ENCODE results near the gene LHX5. TPM values are rescaled to one million over a fixed set of nuclear protein-coding genes. Genes with fewer than 3 reads are reported as not detected.

The LHX5 gene
- total RNA-seq, 1 donor from 2014 or later, result not detected

DNA sequence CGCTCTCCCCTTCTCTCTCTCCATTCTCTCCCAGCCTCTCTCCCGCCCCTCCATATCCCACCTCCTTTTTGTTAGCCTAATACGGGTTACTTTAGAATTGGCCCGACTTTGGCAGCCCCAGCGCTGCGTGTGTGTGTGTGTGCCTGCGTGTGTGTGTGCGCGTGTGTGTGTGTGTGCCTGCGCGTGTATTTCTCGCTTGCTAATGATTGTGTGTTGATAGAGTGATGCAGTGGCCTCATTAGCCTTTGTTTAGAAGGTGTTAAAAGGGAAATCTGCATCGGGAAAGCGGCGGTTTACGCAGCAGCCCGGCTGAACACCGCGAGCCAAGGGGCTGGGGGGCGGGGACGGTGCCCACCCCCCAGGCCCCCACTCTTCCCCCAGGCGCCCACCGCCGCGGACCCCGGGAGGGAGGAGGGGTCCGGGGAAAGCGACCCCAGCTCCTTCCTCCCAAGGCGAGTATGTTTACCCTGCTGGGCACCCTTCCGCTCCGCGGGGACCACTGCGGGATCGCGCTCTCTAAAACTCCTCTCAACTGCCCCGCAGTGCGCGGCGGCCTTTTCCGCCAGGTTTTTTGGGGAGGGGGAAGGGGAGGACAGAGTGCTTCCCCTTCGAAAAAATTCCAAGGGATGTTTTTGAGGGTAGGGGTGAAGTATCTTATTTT, 6.8 kb upstream of the LHX5 start:
- no peak for DNase-seq (ENCODE audit: extremely low read depth, low read depth, low spot score)

DNA sequence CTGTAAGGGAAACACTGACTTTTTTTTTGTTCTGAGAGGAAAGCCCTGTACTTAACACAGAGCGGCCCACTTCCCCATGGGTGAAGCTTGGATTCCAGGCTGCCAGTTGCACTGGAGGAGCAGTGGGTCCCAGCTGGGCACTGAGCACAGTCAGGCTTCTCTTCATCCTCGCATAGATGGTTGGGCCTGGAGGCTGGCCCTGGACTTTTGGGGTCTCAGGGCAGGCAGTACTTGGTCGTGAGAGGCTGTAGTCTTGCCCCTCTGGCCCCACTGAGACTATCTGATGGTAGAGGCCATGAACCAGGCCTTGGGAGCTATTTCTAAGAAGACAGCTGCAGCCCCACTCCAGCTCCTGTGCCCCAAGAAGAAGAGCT, 6.2 kb upstream of the LHX5 start:
- DNase-seq (ENCODE audit: extremely low read depth, low read depth, low spot score), result no peak

DNA sequence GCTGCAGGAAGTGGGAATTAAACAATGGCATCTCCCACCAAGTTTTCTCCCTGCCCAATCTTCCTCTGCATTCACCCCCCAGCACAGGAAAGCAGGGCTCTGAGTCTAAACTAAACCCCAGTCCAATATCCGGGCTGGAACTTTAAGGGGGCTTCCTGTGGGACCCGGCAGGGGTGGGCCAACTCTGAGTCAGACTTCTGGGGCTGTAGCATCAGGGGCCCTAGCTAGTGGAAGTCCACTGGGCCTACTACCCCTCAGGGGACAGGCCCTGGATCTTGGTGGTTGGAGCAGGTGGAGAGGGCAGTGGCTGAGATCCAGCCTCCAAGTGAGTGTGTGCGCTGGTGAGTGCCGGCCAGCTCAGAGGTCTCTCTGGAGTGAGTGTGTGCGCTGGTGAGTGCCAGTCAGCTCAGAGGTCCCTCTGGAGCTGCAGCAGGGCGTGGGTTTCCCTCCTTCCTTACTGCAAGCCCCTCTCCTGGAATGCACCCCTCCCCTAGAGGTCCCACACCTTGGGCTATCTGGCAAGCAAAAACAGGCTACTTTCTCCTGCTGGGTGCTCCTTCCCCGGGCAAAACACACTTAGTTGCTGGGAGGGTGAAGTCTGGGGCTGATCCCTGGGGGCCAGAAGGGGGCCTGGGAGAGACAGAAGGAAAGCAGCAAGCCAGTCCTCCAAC, 5.6 kb upstream of the LHX5 start:
- DNase-seq (ENCODE audit: extremely low read depth, low read depth, low spot score), result no peak

DNA sequence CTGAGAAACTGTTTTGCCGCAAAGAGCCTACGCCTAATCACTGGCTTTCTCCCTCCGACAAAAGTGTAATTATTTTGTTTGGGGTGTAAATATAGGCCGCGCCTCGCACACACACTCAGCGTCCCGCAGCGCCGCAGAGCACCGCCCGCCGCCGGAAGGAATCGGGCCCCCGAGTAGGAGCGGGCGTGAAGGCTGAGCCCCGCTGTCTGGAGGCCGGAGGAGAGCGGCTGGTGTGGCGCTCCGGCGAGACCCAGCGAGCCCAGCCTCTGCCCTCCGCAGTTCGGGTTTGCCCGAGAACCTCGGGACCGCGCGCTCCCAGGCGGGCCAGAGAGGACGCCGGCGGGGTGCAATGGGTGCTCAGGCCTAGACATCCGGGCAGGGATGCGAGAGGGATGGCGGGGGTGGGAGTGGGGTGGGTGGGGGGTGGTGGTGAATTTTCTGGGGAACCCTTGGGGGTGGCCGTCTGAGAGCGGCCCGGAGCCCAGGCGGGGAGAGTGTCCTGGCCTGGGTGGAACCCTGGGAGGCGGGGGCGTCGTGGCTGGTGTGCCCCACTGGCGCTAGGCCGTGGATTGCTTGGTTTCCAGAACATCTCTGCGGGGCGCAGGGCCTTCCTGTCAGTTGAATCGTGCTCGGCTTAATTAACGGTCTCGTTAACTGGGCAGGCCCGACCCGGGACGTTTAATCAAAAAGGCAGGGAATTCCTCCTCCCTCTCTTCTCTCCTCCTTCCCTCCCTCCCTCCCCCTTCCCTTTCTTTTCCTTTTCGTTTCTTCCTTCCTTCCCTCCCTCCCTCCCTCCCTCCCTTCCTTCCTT, 4.7 kb upstream of the LHX5 start:
- no peak for DNase-seq (ENCODE audit: extremely low read depth, low read depth, low spot score)

DNA sequence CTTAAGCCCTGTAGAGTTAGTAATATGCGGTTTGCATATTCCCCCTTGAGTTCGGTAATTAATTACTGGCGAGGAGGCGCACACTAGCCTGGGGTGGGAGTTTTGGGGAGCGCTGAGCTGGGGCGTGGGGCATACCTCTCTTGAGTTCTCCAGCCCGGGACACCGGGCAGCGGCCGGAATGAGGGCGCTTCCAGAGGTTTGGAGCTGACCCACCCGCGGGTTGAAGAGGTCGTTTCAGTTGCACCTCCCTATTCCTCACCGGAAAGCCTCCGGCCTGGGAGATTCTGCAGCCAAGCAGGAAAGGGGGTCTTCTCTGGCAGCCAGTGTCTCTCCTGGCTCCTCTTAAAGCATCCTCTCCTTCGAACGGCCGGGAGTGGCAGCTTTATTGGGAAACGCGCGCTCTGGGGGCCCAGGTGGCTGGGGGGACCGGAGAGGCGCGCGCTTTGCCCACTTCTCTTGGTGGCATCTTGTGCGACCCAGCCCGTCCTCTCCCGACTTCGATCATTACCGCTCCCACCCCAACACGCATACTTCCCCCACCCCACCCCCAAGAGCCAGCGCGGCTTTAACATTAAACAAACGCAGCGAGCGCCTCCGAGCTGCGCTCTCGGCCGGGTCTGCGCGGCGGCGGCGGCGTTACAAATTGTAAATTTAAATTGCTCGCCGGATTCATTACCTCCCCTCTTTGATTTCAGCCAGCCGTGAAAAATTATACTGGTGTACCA, 3.9 kb upstream of the LHX5 start:
- no peak for DNase-seq (ENCODE audit: extremely low read depth, low read depth, low spot score)

DNA sequence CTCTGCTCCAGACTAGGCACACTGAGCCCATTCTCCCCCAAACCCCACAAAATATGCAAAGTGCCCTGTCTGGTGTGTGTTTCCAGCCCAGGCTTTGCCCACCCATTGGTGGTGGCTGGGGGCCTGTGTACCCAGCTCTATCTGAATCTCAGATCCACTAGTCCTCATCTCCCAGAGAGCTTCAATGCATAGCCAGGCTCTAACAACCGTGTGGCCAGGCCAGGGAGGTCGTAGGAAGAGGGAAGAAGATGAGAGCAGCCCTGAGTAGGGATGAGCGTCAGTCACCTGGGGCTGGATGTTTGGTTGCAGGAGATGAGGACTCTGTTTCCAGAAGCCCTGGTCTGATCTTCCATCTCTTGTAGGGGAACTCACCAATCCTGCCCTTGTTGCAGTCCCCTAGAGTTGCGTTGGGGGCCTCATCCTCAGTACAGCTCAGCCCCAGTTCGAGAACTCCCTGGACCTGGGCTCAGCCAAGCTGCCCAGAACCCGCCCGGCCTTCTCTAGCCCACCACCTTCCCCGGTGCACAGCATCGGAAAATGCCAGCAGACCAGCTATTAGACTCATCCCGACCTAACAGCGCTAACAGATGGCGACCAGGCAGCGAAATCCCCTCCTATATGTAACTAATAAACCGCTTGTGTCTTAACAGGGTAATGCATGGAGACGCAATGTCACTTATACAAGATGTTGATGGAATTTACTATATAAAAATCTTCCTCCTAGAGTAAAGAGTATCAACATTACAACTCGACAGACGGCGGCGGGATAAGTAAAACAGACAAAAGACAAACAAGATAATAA, 3.2 kb upstream of the LHX5 start:
- DNase-seq (ENCODE audit: extremely low read depth, low read depth, low spot score), result no peak

DNA sequence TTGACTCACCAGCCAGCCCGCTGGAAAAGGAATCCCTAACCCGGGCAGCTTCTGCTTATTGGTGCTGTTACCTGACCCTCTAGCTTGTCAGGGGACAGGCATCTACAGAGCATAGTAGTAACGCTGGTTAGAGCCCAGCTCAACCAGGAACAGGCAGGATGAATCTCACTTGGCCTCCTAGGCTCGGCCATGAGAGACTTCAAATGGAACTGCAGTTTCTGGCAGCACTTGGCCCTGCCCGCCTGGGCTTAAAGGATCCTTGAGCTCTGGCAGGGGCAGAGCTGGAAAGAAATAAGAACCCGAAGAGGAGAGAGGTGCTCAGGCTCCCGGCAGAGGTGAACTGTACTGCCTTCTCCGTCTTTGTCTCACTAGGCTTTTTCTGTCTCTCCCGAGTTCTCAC, 2.3 kb upstream of the LHX5 start:
- no peak for DNase-seq (ENCODE audit: extremely low read depth, low read depth, low spot score)

DNA sequence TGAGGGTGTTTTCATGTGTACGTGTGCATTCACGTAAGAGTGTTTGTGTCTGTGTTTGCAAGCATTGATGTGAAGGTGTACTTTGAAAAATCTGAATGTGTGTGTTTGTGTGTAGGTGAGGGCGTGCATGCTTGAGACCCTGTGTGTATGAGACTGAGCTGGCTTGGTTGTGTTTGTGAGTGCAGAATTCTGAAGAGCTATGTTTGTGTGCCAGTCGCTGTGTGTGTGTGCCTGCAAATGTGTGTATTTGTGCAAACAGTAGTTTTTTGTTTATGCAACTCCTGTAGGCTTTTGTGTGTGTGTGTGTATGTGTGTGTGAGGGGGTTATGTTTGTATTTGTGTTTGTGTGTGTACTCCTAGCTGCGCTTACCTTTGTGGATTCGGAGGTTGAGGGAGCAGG, 1.7 kb upstream of the LHX5 start:
- DNase-seq (ENCODE audit: extremely low read depth, low read depth, low spot score), result no peak

DNA sequence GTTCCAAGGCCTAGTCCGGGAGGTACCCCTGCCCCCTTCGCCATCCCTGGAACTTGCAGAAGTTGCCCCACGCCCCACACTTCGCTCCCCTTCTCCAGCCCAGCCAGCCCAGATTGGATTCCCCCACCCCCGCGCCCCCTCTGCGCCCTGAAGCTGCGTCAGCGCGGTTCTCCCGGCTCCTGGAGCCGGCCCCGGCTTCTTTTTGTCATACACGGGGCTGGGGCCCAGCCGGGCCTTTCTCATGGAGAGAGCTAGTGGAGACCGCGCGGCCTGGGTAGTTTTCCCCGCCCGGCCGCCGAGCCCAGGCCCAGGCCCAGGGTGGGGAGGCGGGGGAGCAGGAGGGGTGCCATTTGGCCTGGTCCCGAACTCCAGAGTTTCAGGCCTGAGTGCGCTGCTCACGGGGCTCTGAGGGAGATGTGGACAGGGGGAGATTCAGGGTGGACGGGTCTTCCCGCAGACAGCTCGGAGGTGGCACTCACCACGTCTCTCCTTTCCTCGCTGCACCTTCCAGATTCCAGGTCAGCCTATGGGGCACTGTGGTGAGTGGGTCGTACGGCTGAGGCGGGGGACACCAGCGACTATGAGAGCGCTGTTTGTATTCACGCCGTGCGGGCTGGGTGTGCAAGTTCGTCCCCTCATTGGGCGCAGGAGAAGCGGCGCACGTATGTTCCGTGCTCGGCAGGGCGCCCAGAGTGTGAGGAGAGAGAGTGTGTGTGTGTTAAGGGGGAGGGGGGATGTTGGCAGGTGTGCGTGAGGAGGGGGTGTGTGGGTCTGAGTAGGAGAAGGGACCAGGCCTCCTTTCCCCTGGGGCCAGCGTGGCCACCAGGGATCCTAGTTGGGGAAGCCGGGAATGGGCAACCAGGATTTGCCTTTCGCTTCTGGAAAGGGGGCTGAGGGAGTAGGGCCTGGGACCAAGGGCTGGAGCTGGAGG, 785 bp upstream of the LHX5 start:
- DNase-seq (ENCODE audit: extremely low read depth, low read depth, low spot score), result no peak

DNA sequence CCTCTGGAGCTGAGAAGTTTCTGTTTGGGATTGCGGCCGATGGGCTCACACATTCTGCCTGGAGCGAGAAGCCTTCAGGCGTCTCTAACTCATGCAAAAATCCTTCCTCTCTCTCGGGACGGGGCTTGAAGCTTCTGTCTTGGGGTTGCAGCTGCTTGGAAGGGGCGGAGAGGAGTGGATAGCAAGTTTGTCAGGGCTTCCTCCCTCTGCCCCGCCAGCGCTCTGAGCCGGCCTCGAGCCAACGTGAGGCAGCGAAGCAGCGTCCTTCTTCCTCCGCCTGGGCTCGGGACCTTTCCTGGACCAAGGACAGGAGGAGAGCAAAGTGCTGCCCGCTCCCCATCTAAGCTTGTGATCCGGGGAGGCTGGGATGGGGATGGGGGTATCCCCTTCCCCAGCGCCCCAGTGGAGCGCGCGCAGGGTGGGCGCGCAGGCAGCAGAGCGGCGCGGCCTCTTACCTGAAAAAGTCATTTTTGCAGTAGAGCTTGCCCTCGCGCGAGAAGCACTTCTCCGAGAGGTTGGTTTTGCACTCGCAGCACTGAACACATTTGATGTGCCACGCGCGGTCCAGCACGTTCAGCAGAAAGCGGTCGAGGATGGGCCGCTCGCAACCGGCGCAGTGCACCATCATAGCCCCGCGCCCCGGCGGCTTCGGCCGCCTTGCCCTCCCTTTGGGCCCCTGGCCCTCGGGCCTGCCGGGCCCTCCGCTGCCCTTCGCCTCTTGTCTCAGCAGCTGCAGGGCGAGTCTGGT, 626 bp downstream of the LHX5 start:
- no peak for DNase-seq (ENCODE audit: extremely low read depth, low read depth, low spot score)

DNA sequence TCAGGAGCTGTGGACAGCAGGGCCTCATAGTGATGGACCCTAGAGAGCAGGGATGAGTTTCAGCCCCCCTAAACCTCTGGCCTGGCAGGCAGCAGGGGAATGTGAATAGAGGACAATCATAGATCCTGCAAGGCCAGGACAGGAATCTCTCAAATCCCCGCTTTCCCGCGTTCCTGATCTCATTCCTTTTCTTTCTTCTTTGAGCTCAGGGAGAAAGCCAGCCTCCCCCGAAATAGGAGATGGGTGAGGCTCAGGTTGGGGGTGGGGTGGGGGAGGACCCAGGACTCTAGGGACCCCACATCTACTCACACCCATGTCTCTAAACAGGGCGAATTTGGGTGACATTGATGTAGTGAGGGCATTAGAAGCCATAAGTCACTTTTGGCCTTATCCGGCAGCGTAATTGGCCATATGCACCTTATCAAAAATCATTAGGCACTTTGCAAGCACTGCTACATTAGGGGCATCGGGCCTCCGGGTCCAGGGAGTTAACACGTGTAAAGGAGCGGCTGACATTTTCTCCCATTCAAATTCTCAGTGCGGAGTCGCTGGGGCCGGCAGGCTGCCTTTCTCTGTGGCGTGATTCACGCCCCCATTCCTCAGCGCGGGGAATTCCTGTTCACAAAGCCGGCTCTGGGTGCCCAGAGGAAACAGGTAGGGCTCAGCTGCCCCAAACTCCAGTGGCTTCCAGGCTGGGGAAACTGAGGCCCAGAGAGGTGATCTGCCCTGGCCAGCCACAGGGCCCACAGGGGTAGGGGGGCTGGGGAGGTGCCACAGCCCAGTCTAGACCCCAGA, 1.5 kb downstream of the LHX5 start:
- DNase-seq (ENCODE audit: extremely low read depth, low read depth, low spot score), result no peak

DNA sequence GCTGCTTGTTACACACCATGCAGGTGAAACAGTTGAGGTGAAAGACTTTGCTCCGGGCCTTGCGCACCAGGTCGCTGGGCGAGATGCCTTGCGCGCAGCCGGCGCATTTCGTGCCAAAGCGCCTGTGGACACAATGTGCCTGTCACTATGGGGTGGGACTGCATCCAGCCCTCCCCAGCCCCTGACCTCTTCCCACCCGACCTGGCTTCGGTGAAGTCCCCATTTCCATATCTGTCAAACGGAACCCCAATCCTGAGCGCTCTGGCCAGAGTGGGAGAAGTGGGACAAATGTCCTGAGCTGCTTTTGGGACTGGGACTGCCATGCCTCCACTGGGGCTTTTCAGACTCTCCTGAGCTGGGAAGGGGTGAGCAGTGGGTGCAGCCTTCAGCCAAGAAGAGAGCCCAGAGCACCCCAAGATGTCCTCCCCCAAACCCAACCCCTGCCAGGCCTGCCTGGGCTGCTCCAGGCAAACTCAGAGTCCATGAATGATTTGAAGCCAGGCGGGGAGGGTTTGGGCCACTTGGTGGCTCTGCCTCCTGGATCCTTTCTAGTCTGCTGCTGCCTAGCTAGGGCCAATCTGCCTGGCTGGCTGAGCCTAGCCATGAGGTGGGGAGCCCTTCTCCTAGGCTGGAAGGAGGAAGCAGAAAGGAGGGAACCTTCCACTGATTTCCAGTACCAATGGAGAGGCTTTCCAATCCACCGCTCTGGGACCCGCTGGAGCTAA, 2.3 kb downstream of the LHX5 start:
- no peak for DNase-seq (ENCODE audit: extremely low read depth, low read depth, low spot score)

DNA sequence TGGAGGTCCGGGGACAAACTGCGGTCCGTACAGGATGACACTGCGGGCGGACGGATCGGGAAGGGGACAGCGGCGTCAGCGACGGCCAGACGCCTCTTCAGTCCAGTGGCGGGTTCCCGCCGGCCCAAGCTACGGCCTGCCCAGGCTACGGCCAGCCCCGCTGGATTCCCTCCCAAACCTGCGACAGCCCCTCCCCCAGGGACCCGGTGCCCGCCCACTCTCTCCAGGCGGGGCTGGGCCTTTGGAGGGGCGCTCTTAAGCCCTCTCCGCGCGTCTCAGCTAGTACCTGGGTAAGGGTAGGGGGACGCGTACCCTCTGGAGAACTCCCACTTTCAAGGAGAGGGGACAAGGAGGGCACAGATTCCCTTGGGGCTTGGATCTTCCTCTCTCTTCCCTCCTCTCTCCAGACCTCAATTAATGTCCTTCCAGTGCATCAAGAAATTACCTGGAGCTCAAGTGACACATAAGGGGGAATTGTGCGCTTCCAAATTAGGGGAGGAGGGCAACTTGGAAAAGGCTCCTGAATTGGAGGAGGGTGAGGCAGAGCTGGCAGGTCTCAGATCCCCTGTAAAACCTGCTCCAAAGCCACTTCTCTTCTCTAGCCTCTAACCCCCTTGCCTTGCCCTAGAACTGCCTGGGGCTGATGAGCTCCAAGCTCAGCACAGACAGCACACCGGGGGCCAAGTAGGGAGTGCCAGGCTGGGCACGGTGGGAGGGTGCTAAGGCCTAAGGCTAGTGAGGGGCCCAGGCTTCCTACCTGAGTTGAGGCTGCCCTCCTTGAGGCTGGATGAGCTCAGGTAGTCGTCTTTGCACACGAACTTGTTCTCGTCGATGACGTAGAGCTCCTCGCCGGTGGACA, 3.1 kb downstream of the LHX5 start:
- no peak for DNase-seq (ENCODE audit: extremely low read depth, low read depth, low spot score)

DNA sequence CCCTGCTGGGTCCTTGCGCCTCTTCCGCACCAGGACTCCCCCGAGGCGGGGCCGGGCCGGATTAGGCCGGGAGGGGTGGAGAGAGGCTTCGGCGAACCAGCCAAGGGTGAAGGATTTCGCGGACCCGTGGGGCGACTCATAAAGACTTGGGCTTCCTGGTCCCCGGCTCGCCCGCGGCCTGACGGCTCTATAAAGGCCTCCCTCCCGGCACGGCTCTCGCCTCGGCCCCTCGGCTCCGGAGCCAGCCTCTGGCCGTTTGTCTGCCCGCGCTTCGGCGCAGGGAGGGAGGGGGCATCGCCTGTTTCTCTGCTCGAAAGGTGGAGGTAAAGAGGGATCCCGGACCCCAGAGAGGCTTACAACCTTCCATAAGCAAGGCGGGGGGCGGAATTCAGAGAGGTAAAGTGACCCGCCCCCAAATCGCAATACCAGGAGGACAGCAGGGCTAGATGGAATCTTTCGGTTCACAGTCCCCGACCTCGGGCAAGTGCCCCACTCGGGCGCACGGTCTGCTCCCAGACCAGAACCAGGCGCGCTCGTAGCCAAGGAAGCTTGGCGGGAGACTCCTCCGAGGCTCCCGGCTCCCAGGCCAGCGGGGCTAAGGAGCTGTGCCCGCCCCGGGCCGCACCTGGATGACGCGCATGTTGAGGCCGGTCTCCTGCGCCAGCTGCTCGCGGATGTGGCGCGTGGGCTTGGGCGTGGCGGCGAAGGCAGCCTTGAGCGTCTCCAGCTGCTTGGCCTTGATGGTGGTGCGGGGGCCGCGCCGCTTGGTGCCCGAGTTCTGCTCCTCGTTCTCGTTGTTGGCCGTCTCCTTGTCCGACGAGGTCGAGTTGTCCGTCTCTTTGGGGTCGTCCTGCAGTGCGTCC, 3.9 kb downstream of the LHX5 start:
- DNase-seq (ENCODE audit: extremely low read depth, low read depth, low spot score), result no peak

DNA sequence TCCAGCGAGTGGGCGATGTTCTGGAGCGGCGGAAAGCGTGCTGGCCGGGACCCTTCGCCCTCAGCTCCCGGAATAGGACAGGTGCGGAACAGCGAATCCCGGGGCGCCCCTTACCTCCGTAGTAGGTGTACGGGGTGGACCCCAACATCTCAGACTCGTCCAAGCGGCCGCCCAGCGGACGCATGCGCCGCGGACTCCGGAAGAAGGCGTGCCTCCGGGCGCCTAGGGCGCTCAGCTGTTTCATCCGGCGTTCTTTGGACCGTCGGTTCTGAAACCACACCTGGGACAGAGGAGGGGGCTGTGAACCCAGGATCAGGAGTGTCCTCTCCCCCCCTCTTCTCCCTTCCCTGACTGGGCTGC, 4.5 kb downstream of the LHX5 start:
- DNase-seq (ENCODE audit: extremely low read depth, low read depth, low spot score), result no peak

Measured in glomerular endothelial cell (primary cell).